ENCODE measurements around the gene RNF26.

The RNF26 gene

GRCh38 chr11:119330237-119330636 is 4.1 kb upstream of the RNF26 start:
- no peak for TF ChIP-seq CTCF (IDR thresholded peaks at IDR 0.05; ENCODE audit: low read depth, low read length)
- no peak for DNase-seq (ENCODE audit: extremely low read depth, low read depth)

GRCh38 chr11:119332111-119332765 is 2.1 kb upstream of the RNF26 start:
- TF ChIP-seq CTCF (IDR thresholded peaks at IDR 0.05; ENCODE audit: low read depth, low read length): no peak
- DNase-seq (ENCODE audit: extremely low read depth, low read depth): no peak

DNA sequence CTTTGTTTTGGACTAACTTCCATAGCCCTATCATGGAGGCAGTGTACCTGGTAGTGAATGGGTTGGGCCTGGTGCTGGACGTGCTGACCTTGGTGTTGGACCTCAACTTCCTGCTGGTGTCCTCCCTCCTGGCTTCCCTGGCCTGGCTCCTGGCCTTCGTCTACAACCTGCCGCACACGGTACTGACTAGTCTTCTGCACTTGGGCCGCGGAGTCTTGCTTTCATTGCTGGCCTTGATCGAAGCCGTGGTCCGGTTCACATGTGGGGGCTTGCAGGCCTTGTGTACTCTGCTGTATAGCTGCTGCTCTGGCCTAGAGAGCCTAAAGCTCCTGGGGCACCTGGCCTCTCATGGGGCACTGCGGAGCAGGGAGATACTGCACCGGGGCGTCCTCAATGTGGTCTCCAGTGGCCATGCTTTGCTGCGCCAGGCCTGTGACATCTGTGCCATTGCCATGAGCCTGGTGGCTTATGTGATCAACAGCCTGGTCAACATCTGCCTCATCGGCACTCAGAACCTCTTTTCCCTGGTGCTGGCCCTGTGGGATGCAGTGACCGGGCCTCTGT is 846 bp downstream of the RNF26 start:
- no peak for TF ChIP-seq CTCF (IDR thresholded peaks at IDR 0.05; ENCODE audit: low read depth, low read length)
- no peak for DNase-seq (ENCODE audit: extremely low read depth, low read depth)

GRCh38 chr11:119335655-119336543 is 1.6 kb downstream of the RNF26 start:
- no peak for DNase-seq (ENCODE audit: extremely low read depth, low read depth)
- no peak for TF ChIP-seq CTCF (IDR thresholded peaks at IDR 0.05; ENCODE audit: low read depth, low read length)

GRCh38 chr11:119336744-119337469 is 2.6 kb downstream of the RNF26 start:
- no peak for TF ChIP-seq CTCF (IDR thresholded peaks at IDR 0.05; ENCODE audit: low read depth, low read length)

GRCh38 chr11:119337581-119338317 is 3.4 kb downstream of the RNF26 start:
- no peak for TF ChIP-seq CTCF (IDR thresholded peaks at IDR 0.05; ENCODE audit: low read depth, low read length)
- DNase-seq (ENCODE audit: extremely low read depth, low read depth): no peak

More at GRCh38 chr11:119336744-119337469, 2.6 kb downstream of the RNF26 start:
- no peak for DNase-seq (ENCODE audit: extremely low read depth, low read depth)

Data from AG09319 (cell line).